ENCODE data around the gene EXOC2.
"Not testable (repeated sequence)": the region's sequence is repeated elsewhere in the genome, so short reads cannot be mapped to it uniquely, and the experiment has no call there.

Gene EXOC2

GRCh38 chr6:680666-681340, 12.1 kb downstream of the EXOC2 start:
- no peak for DNase-seq (ENCODE audit: low spot score)

GRCh38 chr6:680251-680650, 12.7 kb downstream of the EXOC2 start:
- no peak for DNase-seq (ENCODE audit: low spot score)

DNA sequence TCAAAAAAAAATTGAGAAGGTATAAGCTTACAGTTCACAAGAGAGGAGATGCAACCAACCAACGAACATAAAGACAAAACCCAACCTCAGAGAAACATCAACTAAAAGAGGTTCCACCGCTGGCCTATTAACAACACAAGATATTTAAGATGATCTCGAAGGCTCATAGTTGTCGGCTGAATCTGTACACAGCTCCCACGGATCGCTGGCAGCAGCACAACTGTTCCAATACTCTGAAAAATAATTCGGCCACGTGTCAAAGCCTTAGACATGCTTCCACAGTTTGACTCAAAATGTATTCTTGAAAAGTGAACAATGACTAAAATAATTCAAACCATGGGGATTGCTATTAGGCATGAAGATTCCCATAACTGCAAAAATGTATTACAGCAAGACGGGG, 13.7 kb downstream of the EXOC2 start:
- no peak for DNase-seq (ENCODE audit: low spot score)

DNA sequence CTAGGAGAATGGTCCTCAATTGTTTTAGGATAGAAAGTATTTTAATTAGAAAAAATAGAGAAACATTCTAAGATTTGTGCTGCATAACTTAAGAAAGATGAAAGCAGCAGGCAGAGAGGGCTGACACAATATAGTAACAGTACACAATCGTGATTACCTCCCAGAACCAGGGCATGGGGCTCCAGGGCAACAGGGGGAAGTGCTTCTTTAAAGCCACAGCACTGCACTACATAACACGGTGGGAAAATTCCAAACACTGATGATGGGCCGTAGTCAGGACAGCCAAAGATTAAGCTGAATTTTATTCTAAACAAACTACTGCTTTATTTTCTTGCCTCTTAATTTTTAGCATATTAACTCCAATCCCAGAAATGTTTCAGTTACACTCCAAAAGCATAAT, 14.4 kb downstream of the EXOC2 start:
- DNase-seq (ENCODE audit: low spot score): no peak

DNA sequence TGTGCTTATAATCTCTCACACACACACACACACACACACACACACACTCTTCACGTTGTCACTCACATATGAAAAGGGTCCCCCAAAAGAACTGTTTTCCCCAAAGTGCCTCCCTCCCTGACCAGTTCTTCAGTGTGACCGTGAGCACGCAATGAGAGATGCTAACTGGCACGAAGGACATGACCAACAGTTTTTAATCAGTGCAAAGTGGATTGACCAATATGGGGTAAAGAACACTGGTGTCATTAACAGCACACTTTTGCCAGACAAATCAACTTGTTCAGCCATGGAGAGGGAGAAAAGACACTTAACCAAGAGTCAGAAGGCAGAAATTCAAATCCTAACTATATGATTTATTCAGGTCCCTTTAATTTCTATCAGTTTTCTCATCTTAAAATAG, 15.0 kb downstream of the EXOC2 start:
- no peak for DNase-seq (ENCODE audit: low spot score)

DNA sequence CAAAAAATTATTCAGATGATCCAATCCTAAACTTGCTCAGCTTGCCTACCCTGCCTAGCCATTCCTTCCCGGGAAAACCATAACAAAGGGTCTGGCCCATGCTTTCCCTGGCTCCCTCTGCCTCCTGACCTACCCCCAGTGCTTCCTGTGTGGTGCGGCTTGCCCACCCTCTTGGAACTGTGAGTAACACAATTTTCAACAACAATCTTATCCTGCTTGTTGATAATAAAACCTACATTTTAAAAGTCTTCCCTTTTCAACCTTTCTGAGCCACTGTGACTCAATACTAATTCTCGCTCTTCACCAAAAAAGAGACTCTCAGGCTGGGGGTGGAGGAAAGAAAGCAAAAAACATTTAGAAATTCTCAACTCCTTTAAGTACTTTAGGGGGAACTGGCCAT, 18.0 kb downstream of the EXOC2 start:
- DNase-seq (ENCODE audit: low spot score): no peak

DNA sequence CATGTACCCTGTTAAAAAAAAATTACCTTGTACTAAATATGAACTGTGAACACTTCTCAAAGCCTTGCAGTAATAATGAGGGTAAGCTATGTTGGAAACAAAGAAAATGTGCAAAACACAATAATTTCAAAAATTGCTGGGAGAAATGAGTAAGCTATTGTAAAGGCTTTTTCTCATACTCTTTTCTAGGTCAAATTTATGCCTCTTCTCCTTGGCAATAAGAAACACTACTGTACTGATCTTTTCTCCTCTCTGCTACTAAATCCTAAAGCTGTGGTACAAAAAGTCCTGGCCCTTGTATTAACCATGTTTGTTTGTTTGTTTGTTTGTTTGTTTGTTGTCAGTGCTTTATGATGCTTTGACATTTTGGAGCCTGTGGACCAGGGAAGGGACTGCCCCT, 18.5 kb downstream of the EXOC2 start:
- no peak for DNase-seq (ENCODE audit: low spot score)

- no peak for DNase-seq (ENCODE audit: low spot score)
Observed at GRCh38 chr6:667253-667927, 25.5 kb downstream of the EXOC2 start.

- no peak for DNase-seq (ENCODE audit: low spot score)
Observed at GRCh38 chr6:665403-666267, 27.3 kb downstream of the EXOC2 start.

DNA sequence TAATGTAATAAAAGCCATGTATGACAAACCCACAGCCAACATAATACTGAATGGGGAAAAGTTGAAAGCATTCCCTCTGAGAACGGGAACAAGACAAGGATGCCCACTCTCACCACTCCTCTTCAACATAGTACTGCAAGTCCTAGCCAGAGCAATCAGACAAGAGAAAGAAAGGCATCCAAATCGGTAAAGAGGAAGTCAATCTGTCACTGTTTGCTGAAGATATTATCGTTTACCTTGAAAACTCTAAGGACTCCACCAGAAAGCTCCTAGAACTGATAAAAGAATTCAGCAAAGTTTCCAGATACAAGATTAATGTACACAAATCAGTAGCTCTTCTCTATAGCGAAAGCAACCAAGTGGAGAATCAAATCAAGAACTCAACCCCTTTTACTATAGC, 29.2 kb downstream of the EXOC2 start:
- not testable (repeated sequence) for DNase-seq (ENCODE audit: low spot score)

DNA sequence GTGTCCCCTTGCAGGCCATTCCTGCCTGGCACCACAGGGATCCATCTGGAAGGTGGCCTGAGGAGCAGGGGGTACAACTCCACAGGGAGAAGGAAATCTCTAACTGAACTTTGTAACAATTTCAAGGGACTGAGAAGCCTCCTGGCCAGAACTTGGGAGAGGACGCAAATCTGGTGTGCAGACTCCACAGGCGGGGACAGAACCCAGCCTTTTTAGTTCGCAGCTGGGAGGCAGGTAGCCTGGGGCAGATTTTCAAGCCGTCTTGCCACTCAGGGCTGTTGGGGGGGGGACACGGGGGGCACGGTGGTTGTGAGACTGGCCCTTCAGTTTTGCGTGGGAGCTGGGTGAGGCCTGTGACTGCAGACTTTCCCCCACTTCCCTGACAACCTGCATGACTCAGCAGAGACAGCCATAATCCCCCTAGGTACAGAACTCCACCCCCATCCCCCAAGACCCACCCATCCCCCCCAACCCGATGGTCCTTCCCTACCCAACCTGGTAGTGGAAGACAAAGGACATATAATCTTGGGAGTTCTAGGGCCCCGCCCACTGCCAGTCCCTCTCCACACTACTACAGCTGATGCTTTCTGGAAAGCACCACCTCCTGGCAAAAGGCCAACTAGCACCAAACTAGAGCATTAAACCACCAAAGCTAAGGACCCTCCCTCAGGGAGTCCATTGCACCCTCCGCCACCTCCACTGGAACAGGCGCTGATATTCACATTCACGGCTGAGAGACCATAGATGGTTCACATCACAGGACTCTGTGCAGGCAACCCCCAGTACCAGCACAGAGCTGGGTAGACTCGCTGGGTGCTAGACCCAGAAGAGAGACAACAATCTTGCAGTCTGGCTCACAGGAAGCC, 33.0 kb downstream of the EXOC2 start:
- no peak for DNase-seq (ENCODE audit: low spot score)

- DNase-seq (ENCODE audit: low spot score): no peak
Observed at GRCh38 chr6:658244-658643, 34.7 kb downstream of the EXOC2 start.

DNA sequence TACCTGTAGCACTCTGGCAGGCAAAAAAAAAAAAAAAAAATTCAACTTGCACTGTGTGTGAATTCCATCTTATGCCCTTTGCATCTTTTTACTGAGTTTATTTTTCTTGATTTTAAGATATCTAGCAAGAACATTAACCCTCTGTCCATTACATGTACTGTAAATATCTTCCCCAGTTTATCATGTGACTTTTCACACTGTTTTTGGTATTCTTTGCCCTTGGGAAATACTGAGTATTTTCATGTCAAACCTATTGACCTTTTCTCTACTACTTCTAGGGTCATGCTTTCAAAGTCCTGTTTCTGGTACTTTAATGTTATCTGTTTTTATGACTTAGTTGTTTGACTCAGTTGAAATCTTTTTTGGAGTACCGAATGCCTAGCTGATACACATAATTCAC, 35.2 kb downstream of the EXOC2 start:
- DNase-seq (ENCODE audit: low spot score): no peak

GRCh38 chr6:656460-657252, 36.3 kb downstream of the EXOC2 start, which contains the start of gene HUS1B:
Gene HUS1B (minus strand): TSS chr6:657100. CDS start chr6:656944, 156 bp downstream.
- DNase-seq (ENCODE audit: low spot score): no peak

DNA sequence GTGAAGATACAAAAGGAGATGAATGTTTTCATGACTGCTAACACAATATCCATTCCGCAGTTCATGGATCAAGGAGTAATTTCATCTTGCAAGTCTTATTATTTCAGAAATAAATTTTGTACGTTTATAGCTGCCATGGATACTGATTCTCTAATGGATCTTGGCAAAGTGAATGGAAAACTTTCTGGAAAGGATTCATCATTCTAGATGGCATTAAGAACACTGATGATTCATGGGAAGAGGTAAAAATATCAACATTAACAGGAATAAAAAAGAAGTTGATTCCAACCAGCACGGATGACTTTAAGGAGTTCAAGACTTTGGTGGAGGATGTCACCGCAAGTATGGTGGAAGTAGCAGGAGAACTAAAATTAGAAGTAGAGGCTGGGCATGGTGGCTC, 38.8 kb downstream of the EXOC2 start:
- DNase-seq (ENCODE audit: low spot score): no peak

DNA sequence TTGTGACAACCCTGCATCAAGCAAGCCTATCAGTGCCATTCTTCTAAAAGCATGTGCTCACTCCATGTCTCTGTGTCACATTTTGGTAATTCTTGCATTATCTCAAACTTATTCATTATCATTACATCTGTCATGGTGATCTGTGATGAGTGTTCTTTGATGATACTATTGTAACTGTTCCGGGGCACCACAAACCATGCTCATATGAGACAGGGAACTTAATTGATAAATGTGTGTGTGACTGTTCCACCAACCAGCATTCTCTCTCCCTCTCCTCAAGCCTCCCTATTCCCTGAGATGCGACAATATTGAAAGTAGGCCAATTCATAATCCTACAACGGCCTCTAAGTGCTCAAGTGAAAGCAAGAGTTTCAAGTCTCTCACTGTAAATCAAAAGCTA, 40.1 kb downstream of the EXOC2 start:
- no peak for DNase-seq (ENCODE audit: low spot score)

DNA sequence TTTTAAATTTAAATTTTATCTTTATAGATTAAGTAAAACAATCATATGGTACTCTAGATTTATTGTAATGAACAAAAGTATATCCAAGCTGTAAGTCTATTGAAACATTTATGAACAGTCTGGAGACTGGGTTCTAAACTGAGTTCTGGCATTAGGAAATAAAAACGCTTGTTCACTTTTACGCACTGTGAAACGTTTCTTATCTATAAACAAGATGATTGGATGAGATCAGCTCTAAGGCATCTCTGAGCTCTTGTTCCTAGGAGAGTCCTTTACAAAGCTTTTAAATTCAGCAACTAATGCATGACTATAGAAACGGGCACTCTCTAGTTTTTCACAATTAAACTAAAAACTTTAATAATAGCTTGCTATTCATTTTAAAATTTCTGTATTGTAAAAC, 42.8 kb downstream of the EXOC2 start:
- no peak for DNase-seq (ENCODE audit: low spot score)

DNA sequence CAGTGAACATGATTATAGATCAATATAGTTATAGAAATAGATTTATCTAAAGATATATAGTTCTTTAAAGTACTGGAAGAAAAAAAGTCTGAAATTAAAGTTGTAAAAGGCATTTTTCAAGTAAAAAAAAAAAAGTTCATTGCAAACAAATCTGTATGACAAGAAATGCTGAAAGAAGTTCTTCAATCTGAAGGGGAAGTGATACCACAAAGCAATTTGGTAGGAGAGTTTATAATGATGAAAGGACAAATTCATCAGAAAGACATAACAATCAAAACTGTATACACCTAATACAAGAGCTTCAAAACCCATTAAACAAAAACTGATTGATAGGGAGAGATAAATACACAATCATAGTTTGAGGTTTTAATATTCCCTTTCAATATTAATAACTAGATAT, 50.1 kb downstream of the EXOC2 start:
- no peak for DNase-seq (ENCODE audit: low spot score)

DNA sequence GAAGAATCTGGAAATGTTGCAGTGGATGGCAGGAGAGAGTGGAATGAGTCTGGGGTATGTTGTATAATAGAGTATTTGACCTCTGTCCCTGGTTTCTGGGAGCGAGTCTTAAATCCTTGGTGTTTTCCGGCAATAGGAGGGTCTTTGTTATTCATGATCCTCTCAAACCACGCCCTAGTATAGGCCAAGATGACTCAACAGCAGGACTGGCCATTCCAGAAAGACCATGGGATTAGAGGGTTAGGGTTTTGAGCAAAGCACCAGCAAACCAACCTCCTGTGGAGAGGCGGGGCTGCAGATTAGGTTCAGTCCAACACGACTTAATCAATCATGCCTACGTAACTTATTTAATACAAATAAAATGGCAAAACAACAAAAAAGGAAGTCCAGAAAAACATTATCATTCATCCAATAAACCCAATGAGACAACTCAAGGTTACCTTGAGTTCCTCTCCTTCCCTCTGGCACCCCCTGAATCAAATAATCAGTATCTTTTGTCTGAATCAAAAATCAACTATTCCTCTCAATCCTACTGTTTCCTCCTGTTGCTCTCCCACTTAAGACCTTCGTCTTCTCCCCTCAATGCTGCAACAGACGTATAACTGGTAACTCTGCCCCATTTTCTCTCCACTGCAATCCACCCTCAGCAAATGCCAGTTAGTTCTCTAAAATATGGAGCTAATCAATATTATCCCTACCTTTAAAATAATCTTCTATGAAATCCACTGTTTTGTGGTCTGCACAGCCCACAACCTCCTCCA, 51.5 kb downstream of the EXOC2 start:
- no peak for DNase-seq (ENCODE audit: low spot score)

GRCh38 chr6:636488-636887, 56.5 kb downstream of the EXOC2 start:
- DNase-seq (ENCODE audit: low spot score): no peak

All from left forelimb (tissue), 1 donor.